GM18951 (cell line): ENCODE results near the gene NRN1L.

Experiments used
- POLR2A ChIP-seq: IDR thresholded peaks from 4 replicates; pipeline ENCODE4 v1.6.1; 2011; ENCODE audit warnings: mild to moderate bottlenecking; ENCODE audit not compliant: insufficient read length, insufficient read depth; ENCODE audit errors: extremely low read depth
- in situ Hi-C: fragments of 300-500 bp; cut with MboI; formaldehyde crosslinking; loops from one replicate; pipeline ENCODE4 v1.12.0; 2022; ENCODE audit warnings: low sequenced_read_pairs, mixed read lengths, inconsistent platforms; ENCODE audit not compliant: unreplicated experiment

NRN1L gene

GRCh38 chr16:67882374-67883145 lies 2.1 kb upstream of the NRN1L start:
- in situ Hi-C loops: no loop called here
- no peak for TF ChIP-seq POLR2A

GRCh38 chr16:67883146-67883871 lies 1.4 kb upstream of the NRN1L start:
- in situ Hi-C loops: no loop called here
- TF ChIP-seq POLR2A: no peak

GRCh38 chr16:67883872-67884261 lies 818 bp upstream of the NRN1L start:
- in situ Hi-C loops: no loop called here
- TF ChIP-seq POLR2A: no peak

- no peak for TF ChIP-seq POLR2A
- in situ Hi-C loops: no loop called here
Measured at GRCh38 chr16:67885545-67885944, 860 bp downstream of the NRN1L start.

GRCh38 chr16:67885976-67886375 lies 1.3 kb downstream of the NRN1L start:
- in situ Hi-C loops: no loop called here
- no peak for TF ChIP-seq POLR2A

- in situ Hi-C loops: no loop called here
Measured at GRCh38 chr16:67886387-67886786, 1.7 kb downstream of the NRN1L start.

GRCh38 chr16:67888331-67888730 lies 3.6 kb downstream of the NRN1L start:
- in situ Hi-C loops: no loop called here
- TF ChIP-seq POLR2A: no peak

More at GRCh38 chr16:67886387-67886786, 1.7 kb downstream of the NRN1L start:
- no peak for TF ChIP-seq POLR2A

GRCh38 chr16:67892375-67892774 lies 7.7 kb downstream of the NRN1L start:
- TF ChIP-seq POLR2A: no peak
- in situ Hi-C loops: no loop called here

- TF ChIP-seq POLR2A: peak; percentile 86
- in situ Hi-C loops: no loop called here
Measured at GRCh38 chr16:67892899-67893742, 8.4 kb downstream of the NRN1L start, which contains the start of gene PSKH1. Gene PSKH1, plus strand, starts transcription at chr16:67893254. Its CDS starts 15,496 bp downstream, at chr16:67908750.

- no peak for TF ChIP-seq POLR2A
- in situ Hi-C loops: no loop called here
Measured at GRCh38 chr16:67893743-67894399, 9.2 kb downstream of the NRN1L start.

- in situ Hi-C loops: no loop called here
- TF ChIP-seq POLR2A: no peak
Measured at GRCh38 chr16:67897231-67897630, 12.5 kb downstream of the NRN1L start.

GRCh38 chr16:67901734-67902133 lies 17.0 kb downstream of the NRN1L start:
- in situ Hi-C loops: no loop called here
- no peak for TF ChIP-seq POLR2A

- TF ChIP-seq POLR2A: no peak
Measured at GRCh38 chr16:67902831-67903230, 18.1 kb downstream of the NRN1L start.

More at GRCh38 chr16:67902831-67903230, 18.1 kb downstream of the NRN1L start:
- in situ Hi-C loops: no loop called here
